Natural killer cell (primary cell): ENCODE measurements around the gene SP110. TPM values are rescaled to one million over a fixed set of nuclear protein-coding genes. Genes with fewer than 3 reads are reported as not detected.

Experiments used
- ATAC-seq, 3 donors: fragments of 150-1000 bp in 2 of 3; fragments of 200-7000 bp in 1 of 3; cut with Tn5 transposase; 1 replicate in 1 of 3; 2 replicates in 2 of 3; pipeline ENCODE4 v1.10.0; 2021; ENCODE audit warnings: mild to moderate bottlenecking in 2 of 3, moderate library complexity in 2 of 3
- DNase-seq, 2 donors: peaks; one replicate each; pipeline versions ENCODE4 v3.0.0 to v3.0.0-alpha.2; 2013 to 2021; ENCODE audit warnings: mixed read lengths in 1 of 2
- H3K27ac ChIP-seq: one replicate; pipeline ENCODE4 v1.5.1; 2013; ENCODE audit warnings: mild to moderate bottlenecking, low read length
- H3K27me3 ChIP-seq: one replicate; pipeline ENCODE4 v1.6.1; 2013; ENCODE audit warnings: low read length; ENCODE audit not compliant: control insufficient read depth, insufficient read depth
- H3K36me3 ChIP-seq: one replicate; pipeline ENCODE4 v1.6.1; 2013; ENCODE audit warnings: low read length; ENCODE audit not compliant: control insufficient read depth, insufficient read depth
- H3K4me1 ChIP-seq: one replicate; pipeline ENCODE4 v1.6.1; 2013; ENCODE audit warnings: low read length; ENCODE audit not compliant: control insufficient read depth, insufficient read depth
- H3K4me3 ChIP-seq: one replicate; pipeline ENCODE4 v1.5.1; 2013; ENCODE audit warnings: low read length
- H3K9me3 ChIP-seq: one replicate; pipeline ENCODE4 v1.6.1; 2013; ENCODE audit warnings: low read length; ENCODE audit not compliant: control insufficient read depth, insufficient read depth
- H3K27ac Mint-ChIP-seq, 2 donors: one replicate each; pipeline ENCODE4 v1.8.0; 2022; ENCODE audit warnings: mild to moderate bottlenecking in 2 of 2, mixed read lengths in 2 of 2, moderate library complexity in 1 of 2
- H3K27me3 Mint-ChIP-seq, 2 donors: one replicate each; pipeline ENCODE4 v1.8.0; 2022; ENCODE audit warnings: low read depth in 2 of 2, mixed read lengths in 2 of 2
- H3K36me3 Mint-ChIP-seq: one replicate; pipeline ENCODE4 v1.8.0; 2022; ENCODE audit warnings: mixed read lengths
- H3K4me1 Mint-ChIP-seq, 2 donors: one replicate each; pipeline ENCODE4 v1.8.0; 2022; ENCODE audit warnings: mixed read lengths in 2 of 2
- H3K4me3 Mint-ChIP-seq: one replicate; pipeline ENCODE4 v1.8.0; 2022; ENCODE audit warnings: mild to moderate bottlenecking, moderate library complexity, mixed read lengths
- H3K9me3 Mint-ChIP-seq, 2 donors: one replicate each; pipeline ENCODE4 v1.8.0; 2022; ENCODE audit warnings: mixed read lengths in 2 of 2
- WGBS: methylation state at CpG from one replicate; pipeline ENCODE4 v1.1.7; 2013; ENCODE audit warnings: missing lambda C conversion rate; ENCODE audit not compliant: insufficient coverage; 5-methylcytosine and 5-hydroxymethylcytosine counted together
- intact Hi-C: fragments of 100-400 bp; cut with micrococcal nuclease; formaldehyde crosslinking; loops from one replicate; pipeline ENCODE4 v1.14.2; 2022
- total RNA-seq, 4 donors: library from RNA; stranded (reverse); fragments of 120-200 nt in 1 of 4; gene quantifications; one replicate each; pipeline versions ENCODE4 v1.2.3 to v1.2.4, GENCODE V29; 2013 to 2022
- TF ChIP-seq, protein P1 (sequence below): fragments of 200-600 bp; IDR thresholded peaks from one replicate; pipeline ENCODE4 v1.8.0; 2022; ENCODE audit warnings: antibody characterized with exemption

SP110 gene
- total RNA-seq, 3 donors from 2014 or later (not counting 1 experiment from before 2014, with no cell fraction given) = 92.7 to 132 (median 97.9) TPM

- H3K27ac Mint-ChIP-seq = no peak overlapping the region
- intact Hi-C loops = loop anchor here (1.0 to 5.0 kb wide), 2 partner anchors 93 to 152 kb away; partner anchors contain the start of gene SLC16A14
These were observed 59.6 kb downstream of the SP110 start for GRCh38 chr2:230160112-230160660.

DNA sequence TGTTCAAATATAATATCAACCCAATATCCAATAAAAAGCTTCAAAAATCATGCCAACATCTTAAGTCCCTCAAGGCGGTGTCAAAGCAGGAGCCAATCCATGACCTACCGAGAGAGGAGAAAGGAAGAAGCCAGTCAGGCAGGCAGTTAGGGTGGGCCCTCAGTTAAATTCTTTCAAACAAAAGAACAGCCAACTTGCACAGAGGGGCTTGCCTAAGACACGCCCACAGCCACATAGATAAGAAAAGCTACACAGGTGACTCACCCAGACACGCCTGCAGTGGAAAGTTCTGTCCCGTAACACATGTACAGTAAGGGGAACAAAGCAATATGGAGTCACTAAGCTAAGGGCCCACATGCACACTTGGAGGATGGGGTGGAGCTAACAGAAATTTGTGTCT, 61.3 kb downstream of the SP110 start:
- H3K4me1 Mint-ChIP-seq = peaks cover 9 to 19% of the 10 kb centered on the region in 2 donors
- H3K9me3 Mint-ChIP-seq = no peaks in the 10 kb centered on the region
- TF ChIP-seq, protein P1, sequence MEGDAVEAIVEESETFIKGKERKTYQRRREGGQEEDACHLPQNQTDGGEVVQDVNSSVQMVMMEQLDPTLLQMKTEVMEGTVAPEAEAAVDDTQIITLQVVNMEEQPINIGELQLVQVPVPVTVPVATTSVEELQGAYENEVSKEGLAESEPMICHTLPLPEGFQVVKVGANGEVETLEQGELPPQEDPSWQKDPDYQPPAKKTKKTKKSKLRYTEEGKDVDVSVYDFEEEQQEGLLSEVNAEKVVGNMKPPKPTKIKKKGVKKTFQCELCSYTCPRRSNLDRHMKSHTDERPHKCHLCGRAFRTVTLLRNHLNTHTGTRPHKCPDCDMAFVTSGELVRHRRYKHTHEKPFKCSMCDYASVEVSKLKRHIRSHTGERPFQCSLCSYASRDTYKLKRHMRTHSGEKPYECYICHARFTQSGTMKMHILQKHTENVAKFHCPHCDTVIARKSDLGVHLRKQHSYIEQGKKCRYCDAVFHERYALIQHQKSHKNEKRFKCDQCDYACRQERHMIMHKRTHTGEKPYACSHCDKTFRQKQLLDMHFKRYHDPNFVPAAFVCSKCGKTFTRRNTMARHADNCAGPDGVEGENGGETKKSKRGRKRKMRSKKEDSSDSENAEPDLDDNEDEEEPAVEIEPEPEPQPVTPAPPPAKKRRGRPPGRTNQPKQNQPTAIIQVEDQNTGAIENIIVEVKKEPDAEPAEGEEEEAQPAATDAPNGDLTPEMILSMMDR = no peak
- Histone ChIP-seq H3K36me3 (no peaks in the 10 kb centered on the region), H3K27me3 (no peaks in the 10 kb centered on the region), H3K4me3 (no peak overlapping the region), H3K9me3 (no peaks in the 10 kb centered on the region), H3K27ac (no peak overlapping the region), H3K4me1 (peaks cover 6% of the 10 kb centered on the region)
- H3K27me3 Mint-ChIP-seq = no peaks in the 10 kb centered on the region
- 82% methylated on average over 5 of the region's 5 CpGs for WGBS
- DNase-seq (no peak), ATAC-seq (no peak)
- intact Hi-C loops = loop anchor here (10.0 kb wide), 1 partner anchor 354 kb away; no protein-coding TSS in a partner anchor
- H3K36me3 Mint-ChIP-seq = no peaks in the 10 kb centered on the region
- H3K27ac Mint-ChIP-seq = no peak overlapping the region
- H3K4me3 Mint-ChIP-seq = no peak overlapping the region

More at GRCh38 chr2:230160112-230160660, 59.6 kb downstream of the SP110 start:
- Histone ChIP-seq H3K27me3 (no peaks in the 10 kb centered on the region), H3K4me3 (no peak overlapping the region), H3K27ac (no peak overlapping the region), H3K4me1 (peaks cover 6% of the 10 kb centered on the region), H3K9me3 (no peaks in the 10 kb centered on the region), H3K36me3 (peaks cover 9% of the 10 kb centered on the region)
- H3K27me3 Mint-ChIP-seq = no peaks in the 10 kb centered on the region
- H3K4me3 Mint-ChIP-seq = peak overlapping the region; percentile 22
- TF ChIP-seq, protein P1 = peak; percentile 86
- ATAC-seq (peak; percentile 75 to 83 (median 76)), DNase-seq (peak; percentile 52 to 73)
- peaks cover 8% of the 10 kb centered on the region for H3K36me3 Mint-ChIP-seq
- 47% methylated on average over 11 of the region's 11 CpGs for WGBS
- peaks cover 13 to 22% of the 10 kb centered on the region in 2 donors for H3K4me1 Mint-ChIP-seq
- no peaks in the 10 kb centered on the region for H3K9me3 Mint-ChIP-seq

- ATAC-seq (no peak), DNase-seq (no peak)
- Mint-ChIP-seq H3K4me3 (no peak overlapping the region), H3K36me3 (no peaks in the 10 kb centered on the region), H3K9me3 (no peaks in the 10 kb centered on the region), H3K27me3 (no peaks in the 10 kb centered on the region), H3K4me1 (peaks cover 6 to 13% of the 10 kb centered on the region in 2 donors), H3K27ac (no peak overlapping the region)
- Histone ChIP-seq H3K36me3 (no peaks in the 10 kb centered on the region), H3K27me3 (no peaks in the 10 kb centered on the region), H3K4me3 (no peak overlapping the region), H3K4me1 (peaks cover 6% of the 10 kb centered on the region), H3K9me3 (no peaks in the 10 kb centered on the region), H3K27ac (no peak overlapping the region)
- TF ChIP-seq, protein P1 = no peak
- intact Hi-C loops = loop anchor here (10.0 kb wide), 1 partner anchor 352 kb away; no protein-coding TSS in a partner anchor
- WGBS = 88% methylated on average over 25 of the region's 25 CpGs
These were observed 62.7 kb downstream of the SP110 start for GRCh38 chr2:230156782-230157699.
